GM19395 (cell line): ENCODE data around the gene TMEM106C.

Experiments used
- ATAC-seq: cut with Tn5 transposase; IDR thresholded peaks from one replicate; pipeline ENCODE4 v1.9.1; 2021; ENCODE audit warnings: mild to moderate bottlenecking, moderate library complexity; ENCODE audit not compliant: unreplicated experiment

The TMEM106C gene

DNA sequence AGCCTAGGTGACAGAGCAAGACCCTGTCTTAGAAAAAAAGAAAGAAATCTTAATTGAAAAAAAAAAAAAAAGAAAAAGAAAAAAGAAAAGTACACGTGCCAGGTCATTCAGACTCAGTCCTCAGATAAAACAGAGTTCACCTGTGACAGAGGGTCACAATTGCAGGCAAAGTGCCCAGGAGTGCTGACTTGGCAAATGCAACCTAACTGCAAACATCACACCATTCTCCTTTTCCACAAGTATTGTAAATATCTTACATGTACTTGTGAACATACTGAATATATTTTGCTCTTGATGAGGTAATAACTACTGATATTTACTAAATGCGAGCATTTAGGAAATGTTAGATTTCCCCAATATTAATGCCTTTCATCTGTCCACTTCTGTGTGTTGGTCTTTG is 49.9 kb downstream of the TMEM106C start:
- ATAC-seq: no peak

DNA sequence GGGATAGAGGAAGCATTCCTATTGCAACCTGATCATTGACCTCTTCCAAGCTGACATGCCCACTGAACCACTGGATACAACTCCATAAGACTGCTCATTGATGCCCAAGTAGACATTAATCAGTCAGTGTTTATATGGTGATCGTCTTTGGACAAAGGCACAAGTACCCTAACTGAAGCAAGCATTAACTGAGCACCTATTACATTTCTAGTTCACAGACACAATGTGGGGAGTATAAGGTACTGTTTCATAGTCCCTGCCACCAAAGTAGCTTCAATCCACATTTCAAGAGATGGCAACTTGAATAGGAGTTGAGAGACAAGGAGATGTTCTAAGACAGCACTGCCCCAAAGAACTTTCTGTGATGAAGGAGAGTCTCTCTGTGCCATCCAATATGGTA is 51.7 kb downstream of the TMEM106C start:
- no peak for ATAC-seq

DNA sequence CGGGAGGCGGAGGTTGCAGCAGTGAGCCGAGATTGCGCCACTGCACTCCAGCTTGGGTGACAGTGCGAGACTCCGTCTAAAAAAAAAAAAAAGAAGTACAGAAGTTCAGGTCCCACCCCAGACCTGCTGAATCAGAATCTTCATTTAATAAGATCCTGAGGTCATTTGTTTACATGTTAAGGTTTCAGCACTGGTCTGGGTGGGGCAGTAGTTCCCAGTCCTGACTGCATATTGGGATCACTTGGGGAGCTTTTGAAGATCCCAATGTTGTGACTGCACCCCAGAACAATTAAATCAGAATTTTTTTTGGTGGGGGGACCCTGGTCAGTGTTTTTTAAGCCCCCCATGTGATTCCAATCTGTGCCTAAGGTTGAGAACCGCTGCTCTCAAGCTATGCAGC is 52.6 kb downstream of the TMEM106C start:
- ATAC-seq: no peak

DNA sequence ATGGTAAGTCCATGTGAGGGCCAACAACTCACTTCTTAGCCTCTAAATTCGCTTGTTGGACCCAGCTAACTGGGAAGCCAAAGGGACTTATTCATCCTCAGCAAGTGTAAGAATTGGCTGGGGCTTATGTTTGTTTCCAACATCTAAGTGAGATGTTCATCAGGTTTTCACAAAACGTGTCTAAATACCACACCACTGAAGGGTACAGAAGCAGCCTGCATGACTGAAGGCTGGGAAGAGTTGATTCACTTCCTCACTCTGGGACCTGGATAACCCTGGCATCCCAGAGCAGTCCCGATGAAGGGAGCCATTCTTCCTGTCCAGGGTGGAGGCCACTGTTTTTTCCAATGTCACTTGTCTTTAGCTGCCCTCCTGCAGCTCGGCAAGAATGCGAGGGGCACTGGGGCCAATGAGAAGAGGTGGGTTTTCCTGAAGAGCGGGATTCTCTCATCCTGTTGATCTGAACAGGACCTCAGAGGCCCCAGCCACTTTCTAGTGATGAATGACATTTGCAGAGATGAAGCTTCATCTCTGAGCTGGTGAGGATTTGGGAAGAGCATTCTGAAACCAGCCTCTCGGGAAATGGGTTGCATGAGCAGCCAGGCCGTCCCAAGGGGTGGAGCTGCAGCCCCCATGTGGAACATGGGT is 53.1 kb downstream of the TMEM106C start:
- ATAC-seq: no peak

DNA sequence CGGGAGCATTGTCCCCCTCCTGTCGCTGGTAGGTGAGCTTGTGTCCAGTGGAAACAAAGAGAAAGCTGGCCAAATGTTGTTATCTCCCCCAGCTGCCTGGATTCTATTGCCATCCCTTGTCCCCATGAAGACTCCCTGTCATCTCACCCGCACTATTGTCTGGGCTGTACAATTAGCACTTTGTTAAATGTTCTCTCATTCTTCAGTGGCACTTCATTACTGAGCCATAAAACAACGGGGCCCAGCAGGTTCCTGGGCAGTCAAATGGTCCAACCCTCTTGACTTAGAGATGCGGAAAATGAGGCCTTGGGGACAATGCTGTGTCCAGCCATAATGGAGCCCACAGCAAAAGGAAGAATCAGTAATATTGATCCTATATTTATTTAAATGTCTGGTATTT is 54.1 kb downstream of the TMEM106C start:
- ATAC-seq: no peak

DNA sequence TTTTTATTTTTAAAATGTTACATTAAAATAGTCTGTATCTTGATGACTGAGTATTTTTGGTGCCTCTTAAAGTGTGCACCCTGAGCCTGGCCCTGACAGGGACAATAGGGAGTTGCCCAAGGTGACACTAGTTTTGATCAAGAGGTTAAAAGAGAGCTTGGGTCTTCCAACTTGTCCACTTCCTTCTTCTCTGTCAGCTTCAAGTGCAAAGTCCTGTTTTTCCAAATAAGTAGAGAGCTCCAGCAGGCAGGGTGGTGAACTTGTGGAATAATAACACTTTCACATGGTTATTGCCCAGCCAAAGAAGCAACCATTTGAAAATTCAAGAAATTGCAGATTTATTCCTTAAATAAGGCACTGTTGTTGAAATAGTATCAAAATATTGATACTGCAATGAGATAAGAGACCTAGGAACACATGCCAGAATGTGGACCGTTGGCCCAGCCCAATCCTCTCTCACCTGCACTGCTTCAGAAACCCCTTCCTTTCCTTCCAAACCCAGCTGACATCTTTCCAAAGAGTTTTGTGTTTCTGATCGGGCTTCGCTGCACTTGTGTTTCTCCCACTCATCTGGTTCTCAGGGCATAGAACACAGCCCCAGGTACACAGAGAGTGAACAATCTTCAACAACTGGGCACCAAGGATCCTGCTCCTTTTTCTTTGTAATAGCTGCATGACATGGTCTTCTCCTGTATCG is 54.7 kb downstream of the TMEM106C start:
- no peak for ATAC-seq
